SH-SY5Y (cell line): ENCODE measurements around the gene DYRK1A.

ENCODE experiments used
- GATA2 ChIP-seq: IDR thresholded peaks from 2 replicates; pipeline ENCODE4 v1.6.1; 2011; ENCODE audit warnings: mild to moderate bottlenecking, low read depth, low read length
- GATA3 ChIP-seq: IDR thresholded peaks from 2 replicates; pipeline ENCODE4 v1.6.1; 2011; ENCODE audit warnings: low read depth, mild to moderate bottlenecking, low read length, moderate library complexity

DYRK1A gene

GRCh38 chr21:37412603-37413360, 46.2 kb downstream of the DYRK1A start:
- TF ChIP-seq GATA3 (no peak), GATA2 (no peak)

DNA sequence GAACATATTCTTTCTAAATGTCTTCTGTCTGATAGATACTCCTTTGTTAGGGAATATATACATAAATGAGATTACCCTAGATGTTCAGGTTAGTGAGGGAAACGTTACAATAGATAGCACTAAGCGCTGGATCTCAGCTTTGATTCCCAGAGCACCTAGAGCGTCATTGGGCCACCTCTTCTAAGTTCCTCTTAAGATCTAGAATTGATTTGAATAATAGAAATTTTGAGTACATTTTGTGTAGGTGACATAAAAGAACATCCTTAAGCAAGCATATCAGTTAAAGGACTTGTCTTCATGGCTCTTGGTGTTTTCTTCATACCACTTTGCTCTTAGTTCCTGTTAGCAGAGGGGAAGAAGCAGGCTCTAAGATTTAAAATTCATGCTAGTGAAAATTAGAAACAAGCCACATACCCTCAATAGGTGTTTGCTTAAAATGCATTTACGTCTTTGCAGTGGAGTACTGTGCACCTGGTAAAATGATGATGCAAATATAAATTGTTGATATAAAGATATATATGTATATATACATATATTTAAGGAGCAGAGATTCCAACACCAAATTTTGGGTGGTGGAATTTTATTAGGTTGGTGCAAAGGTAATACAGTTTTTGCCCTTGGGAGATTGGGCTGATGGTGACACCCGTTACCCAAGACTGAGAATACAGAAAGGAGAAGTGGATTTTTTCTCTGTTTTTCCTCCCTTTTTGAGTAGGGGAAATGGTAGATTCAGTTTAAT, 47.1 kb downstream of the DYRK1A start:
- TF ChIP-seq GATA3 (no peak), GATA2 (no peak)

DNA sequence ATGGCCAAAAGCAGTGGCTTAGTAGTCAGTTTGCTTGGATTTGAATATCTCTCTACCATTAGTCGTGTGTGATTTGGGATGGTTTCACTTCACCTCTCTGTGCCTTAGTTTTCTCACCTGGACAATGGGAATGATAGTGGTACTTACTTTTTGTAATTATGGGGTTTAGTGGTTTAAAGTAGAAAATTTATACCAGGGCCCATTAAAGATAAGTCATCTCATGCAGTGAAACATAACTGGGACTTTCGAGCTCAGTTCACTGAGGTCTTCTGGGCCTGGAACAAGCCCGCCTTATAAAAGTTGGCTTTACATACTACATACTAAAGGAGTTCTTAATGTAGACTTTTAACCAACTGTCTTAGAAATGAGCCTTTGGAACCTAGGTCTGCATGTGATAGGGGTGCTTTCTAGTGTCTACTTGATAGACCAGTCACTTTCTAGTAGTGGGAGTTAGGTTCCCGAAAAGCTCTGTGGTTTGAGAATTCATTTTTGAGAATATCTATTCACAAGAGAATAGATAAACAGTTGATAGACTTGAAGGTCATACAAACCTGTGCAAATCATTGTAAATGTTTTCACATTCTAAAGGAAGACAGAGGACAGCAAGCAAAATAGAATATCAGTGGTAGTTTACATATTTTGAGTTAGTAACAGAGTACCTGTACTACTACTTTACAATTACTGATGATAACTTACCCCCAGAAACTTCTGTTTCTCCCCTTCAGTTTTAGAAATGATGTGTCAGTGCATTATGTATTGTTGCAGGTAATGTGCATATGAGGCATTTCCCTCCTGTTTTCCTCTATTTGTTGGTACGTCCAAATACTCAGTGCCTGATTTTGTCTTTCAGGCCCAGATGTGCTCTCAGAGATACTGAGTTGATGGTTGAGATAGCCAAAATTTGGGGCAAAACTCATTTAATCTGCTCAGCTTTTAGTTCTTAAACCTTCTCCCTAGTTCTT, 48.0 kb downstream of the DYRK1A start:
- TF ChIP-seq GATA3, result no peak
- TF ChIP-seq GATA2, result no peak

DNA sequence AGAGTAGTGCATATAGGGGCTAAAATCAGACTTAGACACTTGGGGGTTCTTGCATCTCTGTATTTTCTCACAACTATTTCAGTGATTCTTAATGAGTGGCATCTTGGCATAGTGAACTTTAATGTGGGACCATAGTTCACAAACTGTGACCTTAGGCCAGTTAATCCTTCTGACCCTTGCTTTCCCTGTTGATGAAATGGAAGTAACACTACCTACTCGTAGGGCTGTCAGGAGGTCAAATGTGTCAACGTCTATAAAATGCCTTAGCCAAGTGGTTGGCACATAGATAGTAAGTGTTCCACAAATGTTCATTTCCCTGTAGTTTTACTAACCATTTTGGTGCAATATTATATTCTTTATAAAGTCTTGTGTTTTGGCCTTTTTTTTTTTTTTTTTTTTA, 49.4 kb downstream of the DYRK1A start:
- no peak for TF ChIP-seq GATA2
- no peak for TF ChIP-seq GATA3

DNA sequence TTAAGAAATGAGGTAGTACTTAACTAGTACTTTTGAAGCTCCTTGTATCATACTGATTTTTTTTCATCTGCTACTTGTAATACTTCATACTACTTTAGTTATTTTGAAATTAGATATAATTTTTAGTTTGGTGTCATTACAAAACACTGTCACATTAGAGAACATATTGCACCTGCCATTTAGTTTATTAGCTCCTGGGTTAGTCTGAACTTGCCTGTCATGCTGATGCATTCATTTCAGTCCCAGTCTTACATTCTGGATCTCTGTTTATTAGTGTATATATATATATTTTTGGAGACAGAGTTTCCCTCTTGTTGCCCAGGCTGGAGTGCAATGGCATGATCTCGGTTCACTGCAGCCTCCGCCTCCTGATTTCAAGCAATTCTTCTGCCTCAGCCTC, 50.3 kb downstream of the DYRK1A start:
- TF ChIP-seq GATA2, result no peak
- no peak for TF ChIP-seq GATA3

DNA sequence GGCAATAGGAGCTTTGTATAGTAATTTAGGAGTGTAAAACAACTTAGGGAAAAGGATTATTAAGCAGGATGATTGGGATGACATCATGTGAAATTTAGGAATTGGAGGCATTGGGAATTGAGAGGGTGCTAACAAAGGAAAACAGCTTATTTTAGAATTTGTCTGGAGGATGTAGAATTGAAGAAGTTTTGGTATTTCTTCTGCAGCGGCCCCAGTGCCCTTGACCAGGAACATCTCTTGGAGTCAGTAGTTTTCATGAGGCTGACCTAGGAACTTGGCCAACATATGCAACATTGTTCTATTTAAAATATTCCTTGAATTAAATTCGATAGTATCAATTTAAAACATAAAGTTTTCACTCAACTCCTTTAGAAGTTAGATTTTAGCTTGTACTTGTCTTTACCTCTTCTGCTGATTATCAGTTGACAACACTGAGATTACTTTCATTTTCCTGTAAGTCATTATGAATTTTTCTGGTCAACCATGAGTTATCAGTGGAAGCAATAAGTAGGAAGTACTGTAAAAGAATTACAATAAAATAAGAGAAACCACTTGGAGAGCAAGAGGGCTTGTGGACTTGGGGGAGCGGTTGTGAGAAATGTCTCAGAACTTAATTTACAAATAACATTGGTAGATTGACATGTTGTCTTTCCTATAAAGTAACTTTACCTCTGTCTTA, 52.8 kb downstream of the DYRK1A start:
- TF ChIP-seq GATA3 (no peak), GATA2 (no peak)

DNA sequence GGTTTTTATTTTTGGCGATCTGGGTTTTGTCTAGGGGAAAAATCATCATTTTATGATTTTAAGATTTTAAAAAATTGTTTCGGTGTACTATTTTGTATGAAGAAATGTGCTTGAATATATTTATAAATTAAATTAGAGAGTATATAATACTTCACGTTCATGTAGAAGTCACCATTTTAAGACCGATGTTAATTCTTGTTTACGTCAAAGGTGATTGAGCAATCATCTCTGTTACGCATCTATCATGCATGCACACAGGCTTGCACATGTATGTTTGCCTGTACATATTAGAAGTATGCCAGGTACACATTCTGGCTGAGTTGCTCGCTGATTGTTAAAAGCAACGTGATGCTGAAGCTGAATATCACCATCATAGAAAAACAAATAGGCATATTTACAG, 54.7 kb downstream of the DYRK1A start:
- TF ChIP-seq GATA2, result no peak
- TF ChIP-seq GATA3, result no peak

DNA sequence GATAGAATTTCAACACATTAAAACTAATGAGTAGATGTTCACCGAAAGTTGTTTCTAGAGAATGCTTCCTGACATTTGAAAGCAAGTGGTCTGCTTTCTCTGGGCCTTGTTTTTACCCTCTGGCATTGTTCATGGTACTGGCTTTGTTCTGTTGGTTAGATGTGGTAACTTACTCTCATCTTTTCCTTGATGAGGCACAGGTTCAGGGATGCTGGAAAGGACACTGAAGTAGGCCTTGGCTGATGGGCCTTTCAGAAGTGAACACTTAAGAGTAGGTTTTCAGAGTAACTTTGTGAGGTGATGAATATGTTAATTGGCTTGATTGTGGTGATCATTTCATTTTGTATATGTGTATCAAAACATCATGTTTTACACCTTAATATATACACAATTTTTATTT, 55.8 kb downstream of the DYRK1A start:
- TF ChIP-seq GATA2, result no peak
- TF ChIP-seq GATA3, result no peak

DNA sequence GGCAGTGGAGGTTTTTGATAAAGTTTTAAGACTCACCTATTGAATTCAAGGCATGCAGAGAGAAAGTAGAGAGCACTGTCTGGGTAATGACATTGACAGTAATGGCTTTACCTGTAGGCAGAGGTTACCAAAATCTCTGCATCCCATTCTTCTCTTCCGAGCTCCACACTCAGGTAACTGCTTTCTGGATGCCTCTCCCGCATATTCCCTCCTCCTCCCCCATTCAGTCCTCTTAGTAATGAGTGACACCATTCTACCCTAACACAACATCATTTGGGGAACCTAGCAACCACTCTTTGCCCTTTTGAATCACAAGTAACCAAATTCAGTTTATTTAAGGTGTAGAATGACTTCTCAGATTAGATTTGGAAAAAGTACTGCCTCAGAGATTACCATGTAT, 56.5 kb downstream of the DYRK1A start:
- TF ChIP-seq GATA2 (no peak), GATA3 (no peak)

DNA sequence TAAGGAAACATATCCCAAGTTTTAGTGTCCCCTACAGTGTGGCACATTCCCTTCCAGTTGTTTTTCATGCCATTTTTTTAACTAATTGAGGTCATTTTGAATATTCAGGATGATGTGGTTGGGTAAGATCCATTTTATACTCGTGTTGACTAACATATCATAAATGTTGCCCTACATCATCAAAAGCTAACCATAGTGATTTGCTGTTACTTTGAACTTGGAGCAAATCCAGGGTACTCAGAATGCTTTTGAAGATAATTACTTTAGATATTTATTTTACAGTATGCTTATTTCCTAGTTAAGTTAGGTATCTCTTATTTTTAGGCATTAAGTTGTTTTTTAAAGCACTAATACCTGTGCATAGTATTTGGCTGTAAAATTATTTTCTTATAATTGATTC, 57.8 kb downstream of the DYRK1A start:
- TF ChIP-seq GATA2 (no peak), GATA3 (no peak)

- TF ChIP-seq GATA2 (no peak), GATA3 (no peak)
Measured at GRCh38 chr21:37425001-37425400, 58.4 kb downstream of the DYRK1A start.

GRCh38 chr21:37425684-37426083, 59.1 kb downstream of the DYRK1A start:
- TF ChIP-seq GATA3 (no peak), GATA2 (no peak)

GRCh38 chr21:37427221-37427620, 60.6 kb downstream of the DYRK1A start:
- no peak for TF ChIP-seq GATA3
- TF ChIP-seq GATA2, result no peak

DNA sequence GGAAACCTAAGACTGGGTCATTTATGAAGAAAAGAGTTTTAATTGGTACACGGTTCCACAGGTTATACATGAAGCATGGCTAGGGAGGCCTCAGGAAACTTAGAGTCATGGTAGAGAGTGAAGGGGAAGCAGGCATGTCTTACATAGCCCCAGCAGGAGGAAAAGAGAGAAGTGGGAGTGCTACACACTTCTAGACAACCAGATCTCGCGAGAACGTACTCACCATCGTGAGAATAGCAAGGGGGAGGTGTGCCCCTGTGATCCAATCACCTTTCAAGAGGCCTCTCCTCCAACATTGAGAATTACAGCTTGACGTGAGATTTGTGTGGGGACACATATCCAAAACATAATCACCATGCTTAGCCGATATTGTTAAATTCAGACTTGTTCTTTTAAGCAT, 62.8 kb downstream of the DYRK1A start:
- TF ChIP-seq GATA3 (no peak), GATA2 (no peak)
